DND-41 (cell line): ENCODE results near the gene MRTFA.

ENCODE experiments used
- CTCF ChIP-seq: IDR thresholded peaks from 2 replicates; pipeline ENCODE4 v1.5.1; 2012; ENCODE audit warnings: borderline replicate concordance, low read length, moderate library complexity, mild to moderate bottlenecking; ENCODE audit not compliant: poor library complexity, severe bottlenecking; ENCODE audit errors: extremely low read depth
- EZH2 ChIP-seq: IDR thresholded peaks from 3 replicates; pipeline ENCODE4 v1.6.1; 2012; ENCODE audit warnings: borderline replicate concordance, low read depth, mild to moderate bottlenecking, moderate library complexity, low read length, inconsistent platforms; ENCODE audit not compliant: severe bottlenecking

DNA sequence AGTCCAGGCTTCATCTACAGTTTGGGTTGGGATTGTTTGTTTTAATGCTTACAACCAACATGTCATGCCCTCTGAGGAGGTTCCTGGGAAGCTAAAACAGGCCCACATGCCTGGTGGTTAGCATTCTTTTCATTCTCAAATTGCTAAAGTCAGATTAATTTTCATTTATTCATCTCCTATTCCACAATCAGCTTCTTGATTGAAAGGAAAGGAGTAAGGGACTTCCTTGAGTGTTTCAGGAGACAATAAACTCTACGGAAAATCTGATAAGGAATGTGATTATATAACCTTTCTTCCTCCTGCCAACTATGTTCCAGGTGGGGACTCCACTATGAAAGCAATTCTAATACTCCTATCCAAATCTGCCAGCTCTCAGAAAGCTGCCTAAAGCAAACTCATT lies 30.8 kb downstream of the MRTFA start:
- TF ChIP-seq CTCF (no peak), EZH2 (no peak)
